Astrocyte (in vitro differentiated cells and primary cell): Measurements from ENCODE around the gene POFUT2. TPM values are rescaled to one million over a fixed set of nuclear protein-coding genes. Genes with fewer than 3 reads are reported as not detected.

Source experiments
- DNase-seq: peaks from one replicate; pipeline ENCODE4 v3.0.0-alpha.2; 2010; ENCODE audit warnings: low read depth
- FAIRE-seq: peaks from 2 replicates; lab custom pipeline; 2011; peaks lifted over from hg19 to GRCh38; lab: Jason Lieb, UNC
- H2AFZ ChIP-seq: 2 replicates; pipeline ENCODE4 v1.6.0; 2012; ENCODE audit warnings: low read depth, low read length, inconsistent platforms
- H3K27ac ChIP-seq: 2 replicates; pipeline ENCODE4 v1.5.1; 2011; ENCODE audit warnings: low read depth, low read length, inconsistent platforms
- H3K27me3 ChIP-seq: 2 replicates; pipeline ENCODE4 v1.6.0; 2011; ENCODE audit warnings: low read length, inconsistent platforms; ENCODE audit not compliant: insufficient read depth
- H3K36me3 ChIP-seq: 2 replicates; pipeline ENCODE4 v1.5.1; 2011; ENCODE audit warnings: low read length, inconsistent platforms; ENCODE audit not compliant: insufficient read depth
- H3K4me1 ChIP-seq: 2 replicates; pipeline ENCODE4 v1.5.1; 2011; ENCODE audit warnings: low read length, inconsistent platforms; ENCODE audit not compliant: insufficient read depth
- H3K4me2 ChIP-seq: 2 replicates; pipeline ENCODE4 v1.6.0; 2012; ENCODE audit warnings: low read length, inconsistent platforms
- H3K4me3 ChIP-seq: 2 replicates; pipeline ENCODE4 v1.5.1; 2011; ENCODE audit warnings: low read depth, mild to moderate bottlenecking, low read length, inconsistent platforms; ENCODE audit not compliant: insufficient read depth
- H3K79me2 ChIP-seq: 2 replicates; pipeline ENCODE4 v1.6.0; 2012; ENCODE audit warnings: mild to moderate bottlenecking, low read length, inconsistent platforms; ENCODE audit not compliant: insufficient read depth
- H3K9ac ChIP-seq: 2 replicates; pipeline ENCODE4 v1.6.0; 2012; ENCODE audit warnings: mild to moderate bottlenecking, low read length, inconsistent platforms
- H3K9me3 ChIP-seq: 2 replicates; pipeline ENCODE4 v1.5.1; 2012; ENCODE audit warnings: low read depth, mild to moderate bottlenecking, low read length, inconsistent platforms; ENCODE audit not compliant: insufficient read depth
- H4K20me1 ChIP-seq: 2 replicates; pipeline ENCODE4 v1.6.0; 2012; ENCODE audit warnings: low read length, inconsistent platforms; ENCODE audit not compliant: insufficient read depth
- H3K27ac Mint-ChIP-seq: one replicate; pipeline ENCODE4 v1.8.0; 2021; ENCODE audit warnings: mild to moderate bottlenecking, mixed read lengths; ENCODE audit not compliant: unreplicated experiment
- H3K27me3 Mint-ChIP-seq: one replicate; pipeline ENCODE4 v1.8.0; 2021; ENCODE audit warnings: low read depth, mixed read lengths; ENCODE audit not compliant: unreplicated experiment
- H3K36me3 Mint-ChIP-seq: one replicate; pipeline ENCODE4 v1.8.0; 2021; ENCODE audit warnings: low read depth, mixed read lengths; ENCODE audit not compliant: unreplicated experiment
- H3K4me1 Mint-ChIP-seq: one replicate; pipeline ENCODE4 v1.8.0; 2021; ENCODE audit warnings: low read depth, mixed read lengths; ENCODE audit not compliant: unreplicated experiment
- H3K4me3 Mint-ChIP-seq: one replicate; pipeline ENCODE4 v1.8.0; 2021; ENCODE audit warnings: mild to moderate bottlenecking, moderate library complexity, mixed read lengths; ENCODE audit not compliant: unreplicated experiment
- H3K9me3 Mint-ChIP-seq: one replicate; pipeline ENCODE4 v1.8.0; 2021; ENCODE audit warnings: mild to moderate bottlenecking, mixed read lengths; ENCODE audit not compliant: unreplicated experiment
- EZH2 ChIP-seq: IDR thresholded peaks from 2 replicates; pipeline ENCODE4 v1.6.1; 2012; ENCODE audit warnings: mild to moderate bottlenecking, low read length, inconsistent platforms; ENCODE audit not compliant: insufficient read depth
- total RNA-seq: library from RNA; stranded (reverse); gene quantifications from 2 replicates; pipeline ENCODE4 v1.2.1, GENCODE V29; 2021
- TF ChIP-seq, protein P1 (sequence below): IDR thresholded peaks from 2 replicates; pipeline ENCODE4 v1.5.1; 2011; ENCODE audit warnings: low read depth, mild to moderate bottlenecking, inconsistent platforms, low read length, moderate library complexity; ENCODE audit not compliant: insufficient read depth

Gene POFUT2
- total RNA-seq, 1 donor from 2014 or later: 109 TPM

- H3K36me3 ChIP-seq: no peaks in the 10 kb centered on the region
Observed at GRCh38 chr21:45335761-45336534, 48.3 kb upstream of the POFUT2 start.

DNA sequence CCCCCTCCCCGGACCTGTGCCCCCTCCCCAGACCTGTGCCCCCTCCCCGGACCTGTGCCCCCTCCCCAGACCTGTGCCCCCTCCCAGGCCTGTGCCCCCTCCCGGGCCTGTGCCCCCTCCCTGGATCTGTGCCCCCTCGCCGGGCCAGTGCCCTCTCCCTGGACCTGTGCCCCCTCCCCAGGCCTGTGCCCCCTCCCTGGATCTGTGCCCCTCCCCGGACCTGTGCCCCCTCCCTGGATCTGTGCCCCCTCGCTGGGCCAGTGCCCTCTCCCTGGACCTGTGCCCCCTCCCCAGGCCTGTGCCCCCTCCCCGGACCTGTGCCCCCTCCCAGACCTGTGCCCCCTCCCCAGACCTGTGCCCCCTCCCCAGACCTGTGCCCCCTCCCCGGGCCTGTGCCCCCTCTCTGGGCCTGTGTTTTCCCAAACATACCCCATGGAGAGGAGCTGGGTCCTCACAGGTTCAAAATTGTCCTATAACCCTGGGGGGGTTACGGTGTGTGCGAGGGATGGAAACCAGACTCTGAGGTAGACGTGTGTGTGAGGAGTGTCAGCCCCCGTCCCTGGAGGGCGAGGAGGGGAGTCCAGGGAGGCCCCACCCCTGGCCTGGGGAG, 47.6 kb upstream of the POFUT2 start:
- Mint-ChIP-seq H3K4me1 (peaks cover 24% of the 10 kb centered on the region), H3K36me3 (no peaks in the 10 kb centered on the region), H3K4me3 (no peak overlapping the region), H3K27ac (no peak overlapping the region), H3K27me3 (peaks cover 6% of the 10 kb centered on the region), H3K9me3 (peaks cover 2% of the 10 kb centered on the region)
- Histone ChIP-seq H4K20me1 (no peaks in the 10 kb centered on the region), H3K9me3 (no peaks in the 10 kb centered on the region), H3K4me1 (peaks cover 13% of the 10 kb centered on the region), H2AFZ (no peak overlapping the region), H3K36me3 (no peaks in the 10 kb centered on the region), H3K79me2 (no peaks in the 10 kb centered on the region), H3K9ac (no peak overlapping the region), H3K27me3 (no peaks in the 10 kb centered on the region), H3K27ac (no peak overlapping the region), H3K4me3 (no peak overlapping the region), H3K4me2 (no peak overlapping the region)
- no peak for FAIRE-seq
- TF ChIP-seq, protein P1, sequence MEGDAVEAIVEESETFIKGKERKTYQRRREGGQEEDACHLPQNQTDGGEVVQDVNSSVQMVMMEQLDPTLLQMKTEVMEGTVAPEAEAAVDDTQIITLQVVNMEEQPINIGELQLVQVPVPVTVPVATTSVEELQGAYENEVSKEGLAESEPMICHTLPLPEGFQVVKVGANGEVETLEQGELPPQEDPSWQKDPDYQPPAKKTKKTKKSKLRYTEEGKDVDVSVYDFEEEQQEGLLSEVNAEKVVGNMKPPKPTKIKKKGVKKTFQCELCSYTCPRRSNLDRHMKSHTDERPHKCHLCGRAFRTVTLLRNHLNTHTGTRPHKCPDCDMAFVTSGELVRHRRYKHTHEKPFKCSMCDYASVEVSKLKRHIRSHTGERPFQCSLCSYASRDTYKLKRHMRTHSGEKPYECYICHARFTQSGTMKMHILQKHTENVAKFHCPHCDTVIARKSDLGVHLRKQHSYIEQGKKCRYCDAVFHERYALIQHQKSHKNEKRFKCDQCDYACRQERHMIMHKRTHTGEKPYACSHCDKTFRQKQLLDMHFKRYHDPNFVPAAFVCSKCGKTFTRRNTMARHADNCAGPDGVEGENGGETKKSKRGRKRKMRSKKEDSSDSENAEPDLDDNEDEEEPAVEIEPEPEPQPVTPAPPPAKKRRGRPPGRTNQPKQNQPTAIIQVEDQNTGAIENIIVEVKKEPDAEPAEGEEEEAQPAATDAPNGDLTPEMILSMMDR: no peak
- no peak for TF ChIP-seq EZH2
- no peak for DNase-seq

More at GRCh38 chr21:45335761-45336534, 48.3 kb upstream of the POFUT2 start:
- FAIRE-seq (no peak), DNase-seq (no peak)
- H3K27me3 ChIP-seq: no peaks in the 10 kb centered on the region
- Mint-ChIP-seq H3K4me3 (no peak overlapping the region), H3K4me1 (peaks cover 24% of the 10 kb centered on the region), H3K27ac (no peak overlapping the region), H3K36me3 (no peaks in the 10 kb centered on the region), H3K9me3 (peaks cover 3% of the 10 kb centered on the region), H3K27me3 (peaks cover 6% of the 10 kb centered on the region)
- no peak overlapping the region for H2AFZ ChIP-seq
- TF ChIP-seq, protein P1: no peak
- no peak for TF ChIP-seq EZH2
- H3K4me2 ChIP-seq: no peak overlapping the region
- H3K9me3 ChIP-seq: no peaks in the 10 kb centered on the region
- H3K9ac ChIP-seq: no peak overlapping the region
- no peak overlapping the region for H3K4me3 ChIP-seq
- peaks cover 8% of the 10 kb centered on the region for H3K4me1 ChIP-seq
- H4K20me1 ChIP-seq: no peaks in the 10 kb centered on the region
- no peaks in the 10 kb centered on the region for H3K79me2 ChIP-seq
- H3K27ac ChIP-seq: no peak overlapping the region
